Fibroblast of mammary gland (primary cell): ENCODE data around the gene INO80C.
"Not testable (repeated sequence)": the region's sequence is repeated elsewhere in the genome, so short reads cannot be mapped to it uniquely, and the experiment has no call there.

Experiments used
- DNase-seq: peaks from one replicate; pipeline ENCODE4 v3.0.0-alpha.2; 2010; ENCODE audit warnings: low read depth
- H3K4me3 ChIP-seq: 2 replicates; pipeline ENCODE4 v1.5.1; 2011; ENCODE audit warnings: low read depth, mild to moderate bottlenecking, low read length, moderate library complexity; ENCODE audit not compliant: control insufficient read depth
- TF ChIP-seq, protein P1 (sequence below): conservative IDR thresholded peaks from 2 replicates; pipeline ENCODE4 v1.5.1; 2011; ENCODE audit warnings: low read depth, low read length, inconsistent platforms; ENCODE audit not compliant: control insufficient read depth, insufficient read depth

The INO80C gene

DNA sequence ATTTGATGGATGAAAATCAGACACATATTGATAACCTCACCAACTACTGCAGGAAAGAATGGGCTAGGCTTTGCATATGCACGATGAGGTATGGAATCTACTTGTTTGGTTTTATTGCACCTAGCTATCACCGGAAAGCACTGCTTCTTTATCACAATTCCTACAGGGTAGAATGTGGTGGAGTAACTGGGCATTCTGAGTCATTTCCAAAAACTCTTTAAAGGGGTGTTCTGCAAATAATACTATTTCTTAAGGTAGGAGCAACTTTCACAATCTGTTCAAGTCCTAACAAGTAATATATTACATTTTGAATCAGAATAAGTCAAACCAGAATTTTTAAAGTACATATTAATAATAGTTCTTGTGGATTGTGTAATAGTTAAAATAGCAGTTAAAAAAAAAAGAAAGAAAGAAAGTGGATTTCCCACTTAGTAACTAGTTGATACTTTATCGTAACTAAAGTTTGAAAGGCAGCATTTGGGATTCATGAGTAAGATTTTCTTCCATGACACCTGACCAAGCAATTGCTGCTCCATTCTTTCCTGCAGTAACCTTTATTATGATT lies 40.5 kb downstream of the INO80C start:
- no peak for DNase-seq
- TF ChIP-seq, protein P1, sequence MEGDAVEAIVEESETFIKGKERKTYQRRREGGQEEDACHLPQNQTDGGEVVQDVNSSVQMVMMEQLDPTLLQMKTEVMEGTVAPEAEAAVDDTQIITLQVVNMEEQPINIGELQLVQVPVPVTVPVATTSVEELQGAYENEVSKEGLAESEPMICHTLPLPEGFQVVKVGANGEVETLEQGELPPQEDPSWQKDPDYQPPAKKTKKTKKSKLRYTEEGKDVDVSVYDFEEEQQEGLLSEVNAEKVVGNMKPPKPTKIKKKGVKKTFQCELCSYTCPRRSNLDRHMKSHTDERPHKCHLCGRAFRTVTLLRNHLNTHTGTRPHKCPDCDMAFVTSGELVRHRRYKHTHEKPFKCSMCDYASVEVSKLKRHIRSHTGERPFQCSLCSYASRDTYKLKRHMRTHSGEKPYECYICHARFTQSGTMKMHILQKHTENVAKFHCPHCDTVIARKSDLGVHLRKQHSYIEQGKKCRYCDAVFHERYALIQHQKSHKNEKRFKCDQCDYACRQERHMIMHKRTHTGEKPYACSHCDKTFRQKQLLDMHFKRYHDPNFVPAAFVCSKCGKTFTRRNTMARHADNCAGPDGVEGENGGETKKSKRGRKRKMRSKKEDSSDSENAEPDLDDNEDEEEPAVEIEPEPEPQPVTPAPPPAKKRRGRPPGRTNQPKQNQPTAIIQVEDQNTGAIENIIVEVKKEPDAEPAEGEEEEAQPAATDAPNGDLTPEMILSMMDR, result no peak
- no peak overlapping the region for H3K4me3 ChIP-seq

DNA sequence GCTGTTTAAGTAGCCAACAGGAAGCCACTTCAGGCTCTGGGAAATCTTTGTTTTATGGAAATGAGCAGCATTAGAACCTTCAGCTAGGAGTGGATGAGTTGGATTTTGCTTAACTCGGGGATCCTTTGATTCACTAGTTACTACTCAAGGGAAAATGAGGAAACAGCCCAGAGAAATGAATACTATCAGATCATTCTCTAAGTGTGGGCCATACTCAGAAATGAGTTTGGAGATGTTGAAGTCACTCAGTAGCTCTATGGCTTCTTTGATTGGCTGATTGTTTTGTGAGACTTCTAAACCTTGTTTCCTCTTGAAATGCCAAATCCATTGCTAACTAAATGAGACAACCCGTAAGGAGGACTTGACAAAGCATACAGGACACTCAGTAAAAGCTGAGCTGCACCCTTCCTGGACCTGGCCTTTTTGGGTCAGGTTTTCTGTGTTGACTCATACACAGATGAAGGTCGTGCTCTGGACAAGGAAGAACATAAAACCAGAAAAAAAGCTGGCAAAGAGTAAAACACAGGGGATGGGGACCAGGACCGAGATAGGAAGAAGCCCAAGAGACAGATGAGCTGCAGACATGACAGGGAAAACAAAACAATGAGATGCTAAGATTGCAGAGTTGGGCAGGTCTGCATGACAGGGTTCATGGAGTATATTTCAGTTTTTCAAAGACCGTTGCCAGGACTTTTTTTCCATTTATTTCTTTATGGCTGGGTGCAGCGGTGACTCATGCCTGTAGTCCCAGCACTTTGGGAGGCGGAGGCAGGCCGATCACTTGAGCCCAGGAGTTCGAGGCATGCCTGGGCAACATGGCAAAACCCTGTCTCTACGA lies 41.6 kb downstream of the INO80C start:
- H3K4me3 ChIP-seq, result no peak overlapping the region
- TF ChIP-seq, protein P1, result no peak
- peak; percentile 49 for DNase-seq

DNA sequence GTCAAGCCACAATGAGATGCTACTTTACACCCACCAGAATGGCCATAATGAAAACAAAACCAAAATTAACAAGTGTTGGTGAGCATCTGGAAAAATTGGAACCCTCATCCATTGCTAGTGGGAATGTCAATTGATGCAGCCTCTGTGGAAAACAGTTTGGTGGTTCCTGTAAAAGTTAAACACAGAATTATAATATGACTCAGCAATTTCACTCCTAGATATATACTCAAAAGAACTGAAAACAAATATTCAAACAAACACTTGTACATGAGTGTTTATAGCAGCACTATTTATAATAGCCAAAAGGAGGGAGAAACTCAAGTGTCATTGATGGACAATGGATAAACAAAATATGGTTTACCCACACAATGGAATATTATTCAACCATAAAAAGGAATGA lies 43.0 kb downstream of the INO80C start:
- TF ChIP-seq, protein P1, result no peak
- no peak for DNase-seq
- no peak overlapping the region for H3K4me3 ChIP-seq

DNA sequence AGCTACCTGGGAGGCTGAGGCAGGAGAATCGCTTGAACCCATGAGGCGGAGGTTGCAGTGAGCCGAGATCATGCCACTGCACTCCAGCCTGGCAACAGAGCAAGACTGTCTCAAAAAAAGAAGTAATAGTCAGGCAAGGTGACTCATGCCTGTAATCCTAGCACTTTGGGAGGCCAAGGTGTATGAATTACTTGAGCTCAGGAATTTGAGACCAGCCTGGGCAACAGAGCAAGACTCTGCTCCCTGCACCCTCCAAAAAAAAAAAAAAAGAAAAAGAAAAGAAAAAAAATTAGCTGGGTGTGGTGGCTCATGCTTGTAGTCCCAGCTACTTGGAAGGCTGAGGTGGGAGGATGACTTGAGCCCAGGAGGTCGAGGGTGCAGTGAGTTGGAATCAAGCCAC lies 44.7 kb downstream of the INO80C start:
- not testable (repeated sequence) for DNase-seq

DNA sequence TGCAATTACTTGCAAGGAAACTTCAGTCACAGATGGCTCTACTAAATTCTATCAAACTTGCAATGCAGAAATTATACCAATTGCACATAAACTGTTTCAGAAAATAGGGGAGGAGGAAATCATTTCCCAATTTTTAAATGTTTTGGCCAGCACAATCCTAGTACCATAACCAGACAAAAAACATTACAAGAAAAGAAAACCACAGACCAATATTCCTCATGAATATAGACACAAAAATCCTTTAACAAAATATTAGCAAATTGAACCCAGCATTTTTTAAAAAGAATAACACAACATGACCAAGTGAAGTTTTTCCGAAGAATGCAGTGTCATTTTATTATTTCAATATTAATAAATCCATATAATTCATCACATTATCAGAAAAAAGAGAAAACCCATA lies 45.8 kb downstream of the INO80C start:
- TF ChIP-seq, protein P1, result no peak
- H3K4me3 ChIP-seq, result no peak overlapping the region
- no peak for DNase-seq

More for the DNA sequence above, 44.7 kb downstream of the INO80C start:
- H3K4me3 ChIP-seq, result not testable (repeated sequence)

DNA sequence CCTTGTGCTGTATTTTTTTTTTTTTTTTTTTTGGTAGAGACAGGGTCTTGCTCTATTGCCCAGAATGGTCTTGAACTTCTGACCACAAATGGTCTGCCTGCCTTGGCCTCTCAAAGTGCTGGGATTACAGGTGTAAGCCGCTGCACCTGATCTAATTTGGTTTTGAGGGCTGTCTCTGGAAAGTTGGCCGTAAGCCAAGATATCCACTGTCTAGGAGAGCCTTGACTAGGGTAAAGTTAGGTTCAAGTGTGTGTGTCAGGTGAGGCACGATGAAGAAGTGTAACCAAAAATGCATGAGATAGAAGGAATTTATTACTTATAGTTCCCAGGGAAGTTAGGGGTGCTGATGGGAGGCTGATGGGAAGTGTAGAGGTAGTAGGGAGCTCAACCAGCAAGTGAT lies 46.7 kb downstream of the INO80C start:
- no peak for DNase-seq
- no peak overlapping the region for H3K4me3 ChIP-seq
- TF ChIP-seq, protein P1, result no peak

DNA sequence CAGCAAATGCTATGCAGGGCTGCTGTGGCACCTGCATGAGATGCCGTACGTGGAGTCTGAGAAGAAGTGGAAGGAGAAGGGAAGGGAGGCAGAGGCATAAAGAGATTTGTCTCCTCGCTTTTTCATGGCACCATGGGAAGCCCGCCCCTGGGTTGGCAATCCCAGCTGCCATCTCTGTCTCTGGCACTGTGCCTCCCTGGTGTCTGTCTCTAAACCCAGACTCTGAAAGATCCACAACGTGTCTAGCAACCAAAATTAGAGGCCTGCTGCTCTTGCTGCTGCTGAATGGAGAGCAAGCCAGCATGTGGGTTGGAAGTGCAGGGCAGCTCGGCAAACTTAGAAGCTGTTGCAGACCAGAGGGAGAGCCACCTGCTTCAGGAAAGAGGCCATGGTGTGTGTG lies 53.1 kb downstream of the INO80C start:
- TF ChIP-seq, protein P1, result no peak
- H3K4me3 ChIP-seq, result no peak overlapping the region
- DNase-seq, result no peak
